ENCODE measurements around the gene CFAP119.

- TF ChIP-seq POLR2AphosphoS5 (IDR thresholded peaks at IDR 0.05; ENCODE audit: control insufficient read depth, insufficient read depth, low read depth, low read length), result no peak
- TF ChIP-seq ZFX (CRISPR knock-in tag; IDR thresholded peaks at IDR 0.05), result no peak
- TF ChIP-seq ELF4 (CRISPR knock-in tag; IDR thresholded peaks at IDR 0.05), result no peak
- TF ChIP-seq EZH2 (IDR thresholded peaks at IDR 0.05; ENCODE audit: borderline replicate concordance, low read depth, low read length), result no peak
- no peak for TF ChIP-seq VEZF1 (CRISPR knock-in tag; IDR thresholded peaks at IDR 0.05)
- no peak for TF ChIP-seq ZNF431 (CRISPR knock-in tag; IDR thresholded peaks at IDR 0.05)
- TF ChIP-seq EP300 (IDR thresholded peaks at IDR 0.05; ENCODE audit: low read length), result no peak
- TF ChIP-seq ZNF23 (CRISPR knock-in tag; IDR thresholded peaks at IDR 0.05), result no peak
- TF ChIP-seq BRD9 (IDR thresholded peaks at IDR 0.05; ENCODE audit: low read depth, partially characterized antibody), result no peak
- no peak for TF ChIP-seq POLR2A (conservative IDR thresholded peaks at IDR 0.05)
- no peak for TF ChIP-seq JUNB (CRISPR knock-in tag; conservative IDR thresholded peaks at IDR 0.05)
- TF ChIP-seq REST (IDR thresholded peaks at IDR 0.05; ENCODE audit: borderline replicate concordance), result no peak
- TF ChIP-seq REST (CRISPR knock-in tag; IDR thresholded peaks at IDR 0.05; ENCODE audit: low read depth), result no peak
These were observed 41.1 kb upstream of the CFAP119 start for GRCh38 chr16:30802936-30803335.

Measured in K562 (cell line).